Prostate gland (tissue), 2 donors: ENCODE measurements around the gene EMID1. TPM values are rescaled to one million over a fixed set of nuclear protein-coding genes. Genes with fewer than 3 reads are reported as not detected.

ENCODE experiments used
- DNase-seq: peaks from one replicate; pipeline ENCODE4 v3.0.0-alpha.2; 2019; ENCODE audit warnings: low spot score
- H3K27ac ChIP-seq, 2 donors: fragments of 200-600 bp; sonication (generic); 2 replicates each; pipeline ENCODE4 v1.5.1; 2017 to 2019
- H3K27me3 ChIP-seq: fragments of 200-600 bp; sonication (generic); replicated peaks from 2 replicates; pipeline ENCODE4 v1.5.1; 2019; ENCODE audit not compliant: insufficient read depth
- H3K36me3 ChIP-seq, 2 donors: fragments of 200-600 bp; sonication (generic); 1 replicate in 1 of 2; 2 replicates in 1 of 2; pipeline versions ENCODE4 v1.5.1 to v1.8.1; 2017 to 2019
- H3K4me1 ChIP-seq: fragments of 200-600 bp; sonication (generic); replicated peaks from 2 replicates; pipeline ENCODE4 v1.5.1; 2019
- H3K4me3 ChIP-seq, 2 donors: fragments of 200-600 bp; sonication (generic); 2 replicates each; pipeline ENCODE4 v1.5.1; 2017 to 2019
- H3K9me3 ChIP-seq: fragments of 200-600 bp; sonication (generic); 2 replicates; pipeline ENCODE4 v1.5.1; 2017
- CTCF ChIP-seq, 4 experiments: fragments of 200-600 bp in 2 of 4; fragments of 450-650 bp in 2 of 4; sonication (generic) in 2 of 4; IDR thresholded peaks; 1 replicate in 3 of 4; 2 replicates in 1 of 4; pipeline ENCODE4 v1.5.1; 2016 to 2019; ENCODE audit warnings: antibody characterized with exemption in 4 of 4, mild to moderate bottlenecking in 2 of 4, moderate library complexity in 2 of 4
- POLR2A ChIP-seq: fragments of 450-650 bp; IDR thresholded peaks from one replicate; pipeline ENCODE4 v1.6.1; 2016; ENCODE audit warnings: antibody characterized with exemption, mild to moderate bottlenecking
- POLR2AphosphoS5 ChIP-seq: sonication (generic); formaldehyde crosslinking; IDR thresholded peaks from one replicate; pipeline ENCODE4 v1.6.1; 2017; ENCODE audit warnings: antibody characterized with exemption
- WGBS: methylation state at CpG from one replicate; pipeline ENCODE4 v1.1.5; 2018; 5-methylcytosine and 5-hydroxymethylcytosine counted together
- intact Hi-C: fragments of 100-400 bp; cut with DNase I; formaldehyde crosslinking; loops from one replicate; pipeline ENCODE4 v1.14.2; 2022
- total RNA-seq, 2 donors: library from RNA; depleted of rRNA; stranded (reverse); fragments of >200 nt; gene quantifications; one replicate each; pipeline ENCODE4 v1.1.0, GENCODE V29; 2016

Gene EMID1
- total RNA-seq, 2 donors from 2014 or later = 12.8 to 14.7 TPM

GRCh38 chr22:29224121-29224858, 18.6 kb downstream of the EMID1 start:
- Histone ChIP-seq H3K36me3 (no peaks in the 10 kb centered on the region), H3K27ac (peak overlapping the region in 1 of 2 donors; percentile 43), H3K4me1 (no peaks in the 10 kb centered on the region), H3K4me3 (no peak overlapping the region), H3K9me3 (no peaks in the 10 kb centered on the region), H3K27me3 (no peaks in the 10 kb centered on the region)
- intact Hi-C loops = no loop called here
- 54% methylated on average over 19 of the region's 19 CpGs for WGBS
- DNase-seq = no peak
- TF ChIP-seq POLR2AphosphoS5 = no peak

DNA sequence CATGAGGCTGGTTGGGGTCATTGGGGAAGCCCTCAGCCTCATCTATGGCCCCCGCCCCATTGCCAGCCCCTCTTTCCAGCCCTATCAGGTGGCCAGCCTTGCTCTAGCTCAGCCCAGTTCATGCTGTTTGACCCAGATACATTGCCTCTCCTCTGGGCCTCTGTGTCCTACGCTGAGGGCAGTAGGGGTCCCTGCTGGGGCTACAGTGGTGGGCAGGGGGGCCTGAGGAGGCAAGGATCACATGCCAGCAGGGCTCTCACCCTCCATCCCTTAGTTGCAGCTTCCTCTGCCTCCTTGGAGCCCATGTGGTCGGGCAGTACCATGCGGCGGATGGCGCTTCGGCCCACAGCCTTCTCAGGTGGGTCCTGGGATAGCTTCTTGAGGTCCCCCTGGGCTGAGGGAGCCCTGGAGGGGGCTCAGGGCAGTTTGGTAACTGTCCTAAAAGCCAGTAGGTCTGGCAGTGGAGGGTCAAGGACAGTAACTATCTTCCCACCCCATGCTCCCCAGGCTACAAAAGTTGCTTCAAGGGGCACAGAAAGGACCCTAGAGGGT, 19.2 kb downstream of the EMID1 start:
- WGBS = 94% methylated on average over 6 of the region's 7 CpGs
- Histone ChIP-seq H3K4me3 (no peak overlapping the region), H3K27me3 (no peaks in the 10 kb centered on the region), H3K36me3 (no peaks in the 10 kb centered on the region), H3K9me3 (no peaks in the 10 kb centered on the region), H3K4me1 (no peaks in the 10 kb centered on the region), H3K27ac (peak overlapping the region in 1 of 2 donors; percentile 30)
- intact Hi-C loops = no loop called here
- no peak for TF ChIP-seq POLR2A
- no peak for DNase-seq

DNA sequence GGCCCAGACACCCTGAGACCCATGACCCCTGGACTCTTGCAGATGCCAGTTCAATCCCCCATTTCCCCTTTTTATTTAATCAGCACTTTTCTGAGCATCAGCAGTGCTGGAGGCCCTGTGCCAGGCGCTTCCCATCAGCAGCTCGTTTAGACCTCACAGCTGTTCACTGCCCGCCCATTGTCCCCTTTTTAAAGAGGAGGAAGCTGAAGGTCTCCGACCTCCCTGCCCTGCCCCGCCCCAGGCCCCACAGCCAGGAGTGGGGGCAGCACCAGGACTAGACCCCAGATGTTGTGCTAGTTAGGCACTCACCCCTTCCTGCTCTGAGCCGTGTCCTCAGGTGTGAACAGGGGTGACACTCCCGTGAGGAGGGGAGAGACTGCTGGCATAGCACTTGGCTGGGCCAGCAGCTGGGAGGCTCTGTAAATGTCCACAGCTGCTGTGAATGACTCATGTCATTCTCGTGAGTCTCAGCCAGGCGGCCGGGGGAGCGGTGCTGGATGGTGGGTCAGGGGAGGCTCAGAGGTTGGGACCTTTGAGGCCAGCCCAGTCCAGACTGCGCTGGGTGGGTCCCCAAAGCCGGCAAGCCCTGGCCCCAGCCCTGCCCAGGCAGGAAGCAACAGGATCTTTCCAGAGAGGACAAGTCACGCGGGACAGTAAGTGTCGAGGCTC, 19.9 kb downstream of the EMID1 start:
- intact Hi-C loops = no loop called here
- H3K9me3 ChIP-seq = no peaks in the 10 kb centered on the region
- H3K27ac ChIP-seq = peak overlapping the region; percentile 30 to 33
- WGBS = 48% methylated on average over 16 of the region's 16 CpGs
- DNase-seq = no peak
- H3K4me3 ChIP-seq = no peak overlapping the region
- no peaks in the 10 kb centered on the region for H3K27me3 ChIP-seq
- TF ChIP-seq POLR2A = no peak
- TF ChIP-seq POLR2AphosphoS5 = no peak
- no peak for TF ChIP-seq CTCF (IDR thresholded peaks at IDR 0.05)
- H3K4me1 ChIP-seq = no peaks in the 10 kb centered on the region
- H3K36me3 ChIP-seq = no peaks in the 10 kb centered on the region

DNA sequence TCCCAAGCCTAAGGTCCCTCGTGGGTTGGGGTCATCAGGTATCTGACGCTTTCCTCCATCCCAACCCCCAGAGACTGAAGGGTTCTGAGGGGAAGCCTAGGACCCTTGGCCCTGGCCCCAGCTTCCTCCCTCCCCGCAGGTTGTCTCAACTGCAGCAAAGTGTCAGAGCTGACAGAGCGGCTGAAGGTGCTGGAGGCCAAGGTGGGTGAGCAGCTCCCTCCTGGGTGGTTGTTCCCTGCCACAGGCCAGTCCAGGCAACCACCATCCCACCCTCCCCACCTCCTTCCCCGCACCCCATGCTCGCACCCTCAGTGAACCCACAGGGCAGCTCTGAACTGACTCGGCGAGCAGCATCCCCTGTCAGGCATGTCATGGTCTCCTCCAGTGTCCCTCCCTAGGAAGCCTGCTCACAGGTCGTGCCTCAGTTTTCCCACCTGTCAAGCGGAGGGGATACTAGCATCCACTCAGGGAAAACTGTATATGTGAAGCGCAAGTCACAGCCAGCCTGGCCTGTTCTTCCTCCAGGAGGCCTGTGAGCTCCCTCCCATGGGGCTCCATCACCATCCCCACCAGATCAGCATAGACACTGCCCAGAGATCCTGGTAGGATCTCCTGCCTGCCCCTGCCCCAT, 20.8 kb downstream of the EMID1 start:
- intact Hi-C loops = no loop called here
- TF ChIP-seq POLR2A = no peak
- TF ChIP-seq POLR2AphosphoS5 = no peak
- TF ChIP-seq CTCF (IDR thresholded peaks at IDR 0.05) = no peak
- no peaks in the 10 kb centered on the region for H3K36me3 ChIP-seq

GRCh38 chr22:29230972-29231875, 25.5 kb downstream of the EMID1 start:
- Histone ChIP-seq H3K27me3 (no peaks in the 10 kb centered on the region), H3K9me3 (no peaks in the 10 kb centered on the region), H3K27ac (no peak overlapping the region), H3K36me3 (no peaks in the 10 kb centered on the region), H3K4me3 (no peak overlapping the region), H3K4me1 (no peaks in the 10 kb centered on the region)
- 92% methylated on average over 19 of the region's 19 CpGs for whole genome bisulfite sequencing
- no peak for TF ChIP-seq POLR2A
- TF ChIP-seq CTCF (IDR thresholded peaks at IDR 0.05) = no peak
- TF ChIP-seq POLR2AphosphoS5 = no peak
- DNase-seq = no peak
- intact Hi-C loops = no loop called here

More for the DNA sequence above, 20.8 kb downstream of the EMID1 start:
- Histone ChIP-seq H3K27ac (no peak overlapping the region), H3K4me3 (no peak overlapping the region), H3K27me3 (no peaks in the 10 kb centered on the region), H3K9me3 (no peaks in the 10 kb centered on the region), H3K4me1 (no peaks in the 10 kb centered on the region)
- DNase-seq = no peak
- WGBS = 94% methylated on average over 11 of the region's 11 CpGs
